Parathyroid adenoma (tissue), 2 donors: ENCODE data around the gene PGA5.
"Not testable (repeated sequence)": the region's sequence is repeated elsewhere in the genome, so short reads cannot be mapped to it uniquely, and the experiment has no call there.

Source experiments
- H2AFZ ChIP-seq: fragments of 300-600 bp; sonication (generic); one replicate; pipeline ENCODE4 v1.7.0; 2017; ENCODE audit warnings: antibody characterized with exemption, mild to moderate bottlenecking
- H3K27ac ChIP-seq: fragments of 300-600 bp; sonication (generic); one replicate; pipeline ENCODE4 v1.7.0; 2017
- H3K27me3 ChIP-seq: fragments of 300-600 bp; sonication (generic); one replicate; pipeline ENCODE4 v1.7.0; 2017; ENCODE audit warnings: low read length; ENCODE audit not compliant: control insufficient read depth, insufficient read depth
- H3K36me3 ChIP-seq: fragments of 300-600 bp; sonication (generic); one replicate; pipeline ENCODE4 v1.7.0; 2017; ENCODE audit warnings: low read length; ENCODE audit not compliant: control insufficient read depth, insufficient read depth
- H3K4me1 ChIP-seq: fragments of 300-600 bp; sonication (generic); one replicate; pipeline ENCODE4 v1.7.0; 2017; ENCODE audit warnings: control low read depth
- H3K4me2 ChIP-seq: fragments of 300-600 bp; sonication (generic); one replicate; pipeline ENCODE4 v1.7.0; 2017; ENCODE audit warnings: low read length
- H3K4me3 ChIP-seq: fragments of 300-600 bp; sonication (generic); one replicate; pipeline ENCODE4 v1.7.0; 2017; ENCODE audit warnings: low read depth, low read length
- H3K79me2 ChIP-seq: fragments of 300-600 bp; sonication (generic); one replicate; pipeline ENCODE4 v1.7.0; 2017; ENCODE audit warnings: control low read depth
- H3K9ac ChIP-seq: fragments of 300-600 bp; sonication (generic); one replicate; pipeline ENCODE4 v1.7.0; 2017; ENCODE audit warnings: mild to moderate bottlenecking
- H3K9me3 ChIP-seq: fragments of 300-600 bp; sonication (generic); one replicate; pipeline ENCODE4 v1.7.0; 2017; ENCODE audit warnings: low read length; ENCODE audit not compliant: control insufficient read depth
- donor health status: primary hyperparathyroidism.

Gene PGA5

GRCh38 chr11:61211327-61211952, 29.5 kb upstream of the PGA5 start:
- not testable (repeated sequence) for H3K36me3 ChIP-seq, H3K79me2 ChIP-seq, H3K9ac ChIP-seq, H3K4me3 ChIP-seq, H3K27ac ChIP-seq, H3K27me3 ChIP-seq, H3K9me3 ChIP-seq, H3K4me2 ChIP-seq, H2AFZ ChIP-seq, H3K4me1 ChIP-seq

GRCh38 chr11:61212202-61212601, 28.8 kb upstream of the PGA5 start:
- not testable (repeated sequence) for H3K36me3 ChIP-seq

GRCh38 chr11:61213711-61214324, 27.2 kb upstream of the PGA5 start:
- H3K4me3 ChIP-seq, H3K9ac ChIP-seq, H3K4me1 ChIP-seq, H2AFZ ChIP-seq, H3K27me3 ChIP-seq, H3K27ac ChIP-seq, H3K4me2 ChIP-seq, H3K79me2 ChIP-seq, H3K36me3 ChIP-seq, H3K9me3 ChIP-seq: not testable (repeated sequence)

More at GRCh38 chr11:61212202-61212601, 28.8 kb upstream of the PGA5 start:
- not testable (repeated sequence) for H3K4me2 ChIP-seq, H3K79me2 ChIP-seq, H2AFZ ChIP-seq, H3K9ac ChIP-seq, H3K27ac ChIP-seq, H3K27me3 ChIP-seq, H3K4me1 ChIP-seq, H3K4me3 ChIP-seq, H3K9me3 ChIP-seq

GRCh38 chr11:61218306-61218705, 22.7 kb upstream of the PGA5 start:
- not testable (repeated sequence) for H3K4me3 ChIP-seq, H3K27ac ChIP-seq, H3K9me3 ChIP-seq, H3K4me1 ChIP-seq, H2AFZ ChIP-seq, H3K9ac ChIP-seq, H3K36me3 ChIP-seq, H3K27me3 ChIP-seq, H3K79me2 ChIP-seq, H3K4me2 ChIP-seq

- not testable (repeated sequence) for H3K9ac ChIP-seq, H2AFZ ChIP-seq, H3K4me1 ChIP-seq, H3K9me3 ChIP-seq, H3K27me3 ChIP-seq, H3K4me2 ChIP-seq, H3K36me3 ChIP-seq, H3K27ac ChIP-seq, H3K79me2 ChIP-seq, H3K4me3 ChIP-seq
These were observed 22.0 kb upstream of the PGA5 start for GRCh38 chr11:61219016-61219415.

- H3K4me1 ChIP-seq, H3K79me2 ChIP-seq, H3K4me2 ChIP-seq: not testable (repeated sequence)
These were observed 18.9 kb upstream of the PGA5 start, which contains the start of gene PGA4 for GRCh38 chr11:61222047-61222446. Gene PGA4 (plus strand): TSS chr11:61222347. CDS start chr11:61222401, 54 bp downstream.

GRCh38 chr11:61222692-61223091, 18.3 kb upstream of the PGA5 start:
- not testable (repeated sequence) for H3K4me2 ChIP-seq, H2AFZ ChIP-seq, H3K27ac ChIP-seq, H3K4me1 ChIP-seq, H3K9me3 ChIP-seq, H3K36me3 ChIP-seq, H3K9ac ChIP-seq, H3K79me2 ChIP-seq, H3K4me3 ChIP-seq, H3K27me3 ChIP-seq

More at GRCh38 chr11:61222047-61222446, 18.9 kb upstream of the PGA5 start, which contains the start of gene PGA4:
- H3K27ac ChIP-seq, H2AFZ ChIP-seq, H3K36me3 ChIP-seq, H3K9me3 ChIP-seq, H3K9ac ChIP-seq, H3K27me3 ChIP-seq, H3K4me3 ChIP-seq: not testable (repeated sequence)

GRCh38 chr11:61226457-61227137, 14.4 kb upstream of the PGA5 start:
- not testable (repeated sequence) for H3K9ac ChIP-seq, H3K4me2 ChIP-seq, H3K27ac ChIP-seq, H3K36me3 ChIP-seq, H3K4me1 ChIP-seq, H3K4me3 ChIP-seq, H2AFZ ChIP-seq, H3K9me3 ChIP-seq, H3K27me3 ChIP-seq, H3K79me2 ChIP-seq

- H3K27ac ChIP-seq, H3K36me3 ChIP-seq, H3K4me3 ChIP-seq, H3K4me2 ChIP-seq, H2AFZ ChIP-seq, H3K27me3 ChIP-seq, H3K9me3 ChIP-seq, H3K9ac ChIP-seq, H3K79me2 ChIP-seq, H3K4me1 ChIP-seq: not testable (repeated sequence)
These were observed 11.5 kb upstream of the PGA5 start for GRCh38 chr11:61229458-61229857.

- not testable (repeated sequence) for H3K9ac ChIP-seq, H3K4me3 ChIP-seq, H3K36me3 ChIP-seq, H3K27ac ChIP-seq, H3K4me2 ChIP-seq, H3K79me2 ChIP-seq, H3K27me3 ChIP-seq, H3K4me1 ChIP-seq, H2AFZ ChIP-seq, H3K9me3 ChIP-seq
These were observed 9.9 kb upstream of the PGA5 start for GRCh38 chr11:61231033-61231432.

GRCh38 chr11:61231585-61231984, 9.4 kb upstream of the PGA5 start:
- not testable (repeated sequence) for H3K79me2 ChIP-seq, H3K36me3 ChIP-seq, H3K27ac ChIP-seq, H3K9me3 ChIP-seq, H3K4me2 ChIP-seq, H3K27me3 ChIP-seq, H3K4me1 ChIP-seq, H3K4me3 ChIP-seq, H3K9ac ChIP-seq, H2AFZ ChIP-seq
